H9 (cell line): ENCODE results near the gene UPK3A. TPM values are rescaled to one million over a fixed set of nuclear protein-coding genes. Genes with fewer than 3 reads are reported as not detected.

Experiments used
- DNase-seq: peaks from one replicate; pipeline ENCODE4 v3.0.0-alpha.2; 2017
- H2AFZ ChIP-seq: one replicate; pipeline ENCODE4 v1.6.1; 2013; ENCODE audit warnings: mild to moderate bottlenecking, low read length, control low read depth, moderate library complexity
- H2AK5ac ChIP-seq: 2 replicates; pipeline ENCODE4 v1.6.1; 2013; ENCODE audit warnings: low read length, control low read depth, mixed read lengths; ENCODE audit not compliant: insufficient read length
- H2BK120ac ChIP-seq: one replicate; pipeline ENCODE4 v1.6.1; 2013; ENCODE audit warnings: low read depth, mild to moderate bottlenecking, low read length, control low read depth, inconsistent platforms; ENCODE audit not compliant: poor library complexity, severe bottlenecking
- H2BK12ac ChIP-seq: 2 replicates; pipeline ENCODE4 v1.6.1; 2013; ENCODE audit warnings: low read length, control low read depth, mixed read lengths, low read depth; ENCODE audit not compliant: insufficient read length
- H2BK15ac ChIP-seq: 2 replicates; pipeline ENCODE4 v1.6.1; 2013; ENCODE audit warnings: low read depth, low read length, control low read depth
- H2BK20ac ChIP-seq: one replicate; pipeline ENCODE4 v1.6.1; 2013; ENCODE audit warnings: low read depth, mild to moderate bottlenecking, low read length, control low read depth, inconsistent platforms; ENCODE audit not compliant: poor library complexity, severe bottlenecking
- H2BK5ac ChIP-seq: 2 replicates; pipeline ENCODE4 v1.6.1; 2013; ENCODE audit warnings: low read length, control low read depth, mixed read lengths; ENCODE audit not compliant: insufficient read length
- H3K14ac ChIP-seq: 2 replicates; pipeline ENCODE4 v1.6.1; 2013; ENCODE audit warnings: low read length, control low read depth; ENCODE audit not compliant: insufficient read depth
- H3K18ac ChIP-seq: 2 replicates; pipeline ENCODE4 v1.6.1; 2013; ENCODE audit warnings: low read depth, mild to moderate bottlenecking, mixed read lengths, low read length, control low read depth; ENCODE audit not compliant: insufficient read length
- H3K23ac ChIP-seq: 2 replicates; pipeline ENCODE4 v1.6.1; 2013; ENCODE audit warnings: low read length, control low read depth, mixed read lengths, low read depth; ENCODE audit not compliant: insufficient read length
- H3K23me2 ChIP-seq: 2 replicates; pipeline ENCODE4 v1.6.1; 2013; ENCODE audit warnings: low read depth, mild to moderate bottlenecking, mixed read lengths, low read length, control low read depth; ENCODE audit not compliant: insufficient read length, poor library complexity, severe bottlenecking
- H3K27ac ChIP-seq: 2 replicates; pipeline ENCODE4 v1.5.1; 2013; ENCODE audit warnings: low read length, control low read depth, mixed read lengths, low read depth; ENCODE audit not compliant: insufficient read length
- H3K27me3 ChIP-seq: 2 replicates; pipeline ENCODE4 v1.6.1; 2013; ENCODE audit warnings: low read length, control low read depth, inconsistent platforms; ENCODE audit not compliant: insufficient read depth
- H3K4ac ChIP-seq: 2 replicates; pipeline ENCODE4 v1.6.1; 2013; ENCODE audit warnings: low read depth, mild to moderate bottlenecking, control low read depth, inconsistent platforms, low read length, moderate library complexity
- H3K4me1 ChIP-seq: 2 replicates; pipeline ENCODE4 v1.6.1; 2013; ENCODE audit warnings: low read length, control low read depth, inconsistent platforms; ENCODE audit not compliant: insufficient read depth
- H3K4me2 ChIP-seq: 2 replicates; pipeline ENCODE4 v1.6.1; 2013; ENCODE audit warnings: low read length, control low read depth, mixed read lengths; ENCODE audit not compliant: insufficient read length, insufficient read depth
- H3K56ac ChIP-seq: 2 replicates; pipeline ENCODE4 v1.6.1; 2013; ENCODE audit warnings: low read depth, mild to moderate bottlenecking, mixed read lengths, low read length, control low read depth; ENCODE audit not compliant: insufficient read length
- H3K79me1 ChIP-seq: 2 replicates; pipeline ENCODE4 v1.6.1; 2013; ENCODE audit warnings: low read depth, mild to moderate bottlenecking, moderate library complexity, low read length, control low read depth, inconsistent platforms; ENCODE audit not compliant: insufficient read depth, poor library complexity, severe bottlenecking
- H3K79me2 ChIP-seq: 2 replicates; pipeline ENCODE4 v1.6.1; 2013; ENCODE audit warnings: low read length, control low read depth, inconsistent platforms; ENCODE audit not compliant: insufficient read depth
- H3K9ac ChIP-seq: 2 replicates; pipeline ENCODE4 v1.6.1; 2013; ENCODE audit warnings: low read length, control low read depth, mixed read lengths; ENCODE audit not compliant: insufficient read length; ENCODE audit errors: extremely low read depth
- H3K9me3 ChIP-seq: one replicate; pipeline ENCODE4 v1.6.1; 2013; ENCODE audit warnings: low read depth, low read length, inconsistent platforms; ENCODE audit not compliant: control insufficient read depth
- H3T11ph ChIP-seq: one replicate; pipeline ENCODE4 v1.6.1; 2013; ENCODE audit warnings: mild to moderate bottlenecking, low read length, control low read depth, inconsistent platforms
- H4K20me1 ChIP-seq: one replicate; pipeline ENCODE4 v1.6.1; 2013; ENCODE audit not compliant: control insufficient read depth, insufficient read length, insufficient read depth
- H4K5ac ChIP-seq: 2 replicates; pipeline ENCODE4 v1.6.1; 2013; ENCODE audit warnings: low read depth, mild to moderate bottlenecking, mixed read lengths, low read length, control low read depth; ENCODE audit not compliant: insufficient read length
- H4K8ac ChIP-seq: replicated peaks from 2 replicates; pipeline ENCODE4 v1.6.1; 2013; ENCODE audit warnings: low read length, control low read depth, mixed read lengths, low read depth; ENCODE audit not compliant: insufficient read length
- H4K91ac ChIP-seq: 2 replicates; pipeline ENCODE4 v1.6.1; 2013; ENCODE audit warnings: low read depth, mild to moderate bottlenecking, moderate library complexity, mixed read lengths, low read length, control low read depth; ENCODE audit not compliant: insufficient read length
- H3K27ac Mint-ChIP-seq, 3 experiments: 2 replicates in 2 of 3; 3 replicates in 1 of 3; pipeline ENCODE4 v1.8.0; 2020 to 2021; ENCODE audit warnings: mixed read lengths in 3 of 3, mild to moderate bottlenecking in 1 of 3, moderate library complexity in 1 of 3
- H3K27me3 Mint-ChIP-seq: 2 replicates; pipeline ENCODE4 v1.8.0; 2021; ENCODE audit warnings: low read depth, mild to moderate bottlenecking, moderate library complexity, mixed read lengths
- H3K36me3 Mint-ChIP-seq, 3 experiments: 2 replicates in 2 of 3; 3 replicates in 1 of 3; pipeline ENCODE4 v1.8.0; 2020 to 2021; ENCODE audit warnings: low read depth in 3 of 3, mixed read lengths in 3 of 3; ENCODE audit not compliant: insufficient read depth in 1 of 3
- H3K4me1 Mint-ChIP-seq, 2 experiments: 2 replicates each; pipeline ENCODE4 v1.8.0; 2020; ENCODE audit warnings: mixed read lengths in 2 of 2
- H3K4me3 Mint-ChIP-seq, 2 experiments: 2 replicates in 1 of 2; 3 replicates in 1 of 2; pipeline ENCODE4 v1.8.0; 2020 to 2021; ENCODE audit warnings: mild to moderate bottlenecking in 2 of 2, mixed read lengths in 2 of 2, moderate library complexity in 1 of 2
- H3K9me3 Mint-ChIP-seq, 2 experiments: 2 replicates in 1 of 2; 3 replicates in 1 of 2; pipeline ENCODE4 v1.8.0; 2020; ENCODE audit warnings: mild to moderate bottlenecking in 2 of 2, mixed read lengths in 2 of 2, moderate library complexity in 1 of 2
- CTCF ChIP-seq: fragments of 200-600 bp; sonication (generic); conservative IDR thresholded peaks from 3 replicates; pipeline ENCODE4 v1.8.0; 2021; ENCODE audit warnings: antibody characterized with exemption, mild to moderate bottlenecking
- WGBS: extraction: QIAGEN DNeasy Blood & Tissue Kit; methylation state at CpG from one replicate; pipeline ENCODE4 v1.1.7; 2013; ENCODE audit warnings: missing lambda C conversion rate, low lambda C conversion rate, mixed read lengths; ENCODE audit not compliant: insufficient read length; ENCODE audit errors: extremely low coverage; 5-methylcytosine and 5-hydroxymethylcytosine counted together
- total RNA-seq: library from RNA; stranded (reverse); gene quantifications from 2 replicates; pipeline ENCODE4 v1.2.1, GENCODE V29; 2021

Gene UPK3A
- total RNA-seq, 1 experiment from 2014 or later = not detected

- Histone ChIP-seq H3K23me2 (no peaks in the 10 kb centered on the region), H3K4me2 (no peak overlapping the region), H2BK5ac (no peak overlapping the region), H3K56ac (no peak overlapping the region), H4K8ac (no peak overlapping the region), H2AK5ac (no peak overlapping the region), H3K14ac (no peak overlapping the region), H2BK20ac (no peak overlapping the region), H3K18ac (no peak overlapping the region), H3K23ac (no peak overlapping the region), H2AFZ (no peak overlapping the region), H3K4ac (no peak overlapping the region), H3K79me1 (no peaks in the 10 kb centered on the region), H3T11ph (no peak overlapping the region), H2BK12ac (no peak overlapping the region), H3K9ac (no peak overlapping the region), H3K4me1 (no peaks in the 10 kb centered on the region), H4K5ac (no peak overlapping the region), H3K9me3 (no peaks in the 10 kb centered on the region), H3K27ac (no peak overlapping the region), H4K91ac (no peak overlapping the region), H2BK15ac (no peak overlapping the region), H3K27me3 (no peaks in the 10 kb centered on the region), H2BK120ac (no peak overlapping the region), H4K20me1 (no peaks in the 10 kb centered on the region), H3K79me2 (no peaks in the 10 kb centered on the region)
- TF ChIP-seq CTCF = no peak
- no peaks in the 10 kb centered on the region; a peak in 1 of 5 replicates for H3K9me3 Mint-ChIP-seq
- H3K27me3 Mint-ChIP-seq = no peaks in the 10 kb centered on the region
- no peak for DNase-seq
- no CpG with 5 or more reads among the region's 9 CpGs for WGBS
- 0 out of 4 replicates have a peak, but pooled peaks cover 0 to 2% of the 10 kb centered on the region in 2 experiments for H3K4me1 Mint-ChIP-seq
- no peak overlapping the region; a peak in 1 of 7 replicates for H3K27ac Mint-ChIP-seq
- H3K36me3 Mint-ChIP-seq = peaks cover 6 to 75% (median 56%) of the 10 kb centered on the region in 3 experiments; a peak in 6 of 7 replicates
- no peak overlapping the region for H3K4me3 Mint-ChIP-seq
These were observed 49.8 kb downstream of the UPK3A start for GRCh38 chr22:45334528-45334927.
